Sigmoid colon (tissue), 4 donors: Measurements from ENCODE around the gene BANF2.

Experiments used
- EP300 ChIP-seq, 4 donors: sonication (generic); formaldehyde crosslinking; IDR thresholded peaks; one replicate each; pipeline ENCODE4 v1.6.1; 2017; ENCODE audit warnings: antibody characterized with exemption in 4 of 4
- POLR2A ChIP-seq, 2 donors: fragments of 450-650 bp; IDR thresholded peaks; one replicate each; pipeline ENCODE4 v1.6.1; 2016; ENCODE audit warnings: antibody characterized with exemption in 2 of 2, mild to moderate bottlenecking in 2 of 2, moderate library complexity in 2 of 2
- POLR2AphosphoS5 ChIP-seq, 4 donors: sonication (generic); formaldehyde crosslinking; IDR thresholded peaks; one replicate each; pipeline ENCODE4 v1.6.1; 2017; ENCODE audit warnings: antibody characterized with exemption in 4 of 4
- TF ChIP-seq, protein P1 (sequence below), 4 experiments: fragments of 450-650 bp in 3 of 4; fragments of 200-600 bp in 1 of 4; IDR thresholded peaks; one replicate each; pipeline ENCODE4 v1.5.1; 2016 to 2019; ENCODE audit warnings: antibody characterized with exemption in 4 of 4, mild to moderate bottlenecking in 3 of 4, moderate library complexity in 2 of 4

DNA sequence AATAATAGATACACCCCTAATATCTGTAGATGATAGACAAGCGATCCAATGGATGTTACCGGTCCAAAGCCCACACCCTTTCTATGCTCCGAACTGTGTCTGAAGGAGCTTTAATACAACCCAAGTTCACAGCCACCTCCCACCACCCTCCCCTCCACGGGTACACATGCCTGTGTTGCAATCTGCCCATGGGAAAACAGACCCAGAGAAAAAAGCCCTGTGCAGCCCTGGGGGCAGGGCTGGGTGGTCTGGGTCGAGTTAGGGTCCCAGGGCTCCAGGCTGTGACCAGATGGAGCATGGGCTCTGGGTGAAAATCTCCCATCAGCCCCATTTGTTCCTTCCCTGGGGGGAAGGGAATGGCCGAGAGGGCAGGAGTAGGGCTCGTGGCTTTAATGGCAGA is 65.8 kb downstream of the BANF2 start:
- TF ChIP-seq, protein P1, sequence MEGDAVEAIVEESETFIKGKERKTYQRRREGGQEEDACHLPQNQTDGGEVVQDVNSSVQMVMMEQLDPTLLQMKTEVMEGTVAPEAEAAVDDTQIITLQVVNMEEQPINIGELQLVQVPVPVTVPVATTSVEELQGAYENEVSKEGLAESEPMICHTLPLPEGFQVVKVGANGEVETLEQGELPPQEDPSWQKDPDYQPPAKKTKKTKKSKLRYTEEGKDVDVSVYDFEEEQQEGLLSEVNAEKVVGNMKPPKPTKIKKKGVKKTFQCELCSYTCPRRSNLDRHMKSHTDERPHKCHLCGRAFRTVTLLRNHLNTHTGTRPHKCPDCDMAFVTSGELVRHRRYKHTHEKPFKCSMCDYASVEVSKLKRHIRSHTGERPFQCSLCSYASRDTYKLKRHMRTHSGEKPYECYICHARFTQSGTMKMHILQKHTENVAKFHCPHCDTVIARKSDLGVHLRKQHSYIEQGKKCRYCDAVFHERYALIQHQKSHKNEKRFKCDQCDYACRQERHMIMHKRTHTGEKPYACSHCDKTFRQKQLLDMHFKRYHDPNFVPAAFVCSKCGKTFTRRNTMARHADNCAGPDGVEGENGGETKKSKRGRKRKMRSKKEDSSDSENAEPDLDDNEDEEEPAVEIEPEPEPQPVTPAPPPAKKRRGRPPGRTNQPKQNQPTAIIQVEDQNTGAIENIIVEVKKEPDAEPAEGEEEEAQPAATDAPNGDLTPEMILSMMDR (IDR thresholded peaks at IDR 0.05), result no peak
- TF ChIP-seq POLR2A (IDR thresholded peaks at IDR 0.05) (no peak), EP300 (IDR thresholded peaks at IDR 0.05) (no peak), POLR2AphosphoS5 (IDR thresholded peaks at IDR 0.05) (no peak)
